Measurements from ENCODE around the gene CPA2.
"Not testable (repeated sequence)": the region's sequence is repeated elsewhere in the genome, so short reads cannot be mapped to it uniquely, and the experiment has no call there.

CPA2 gene

GRCh38 chr7:130319541-130319940 lies 52.9 kb downstream of the CPA2 start:
- no peak overlapping the region for H3K23ac ChIP-seq (ENCODE audit: low read depth, low read length, poor library complexity)
- no peak overlapping the region for H2BK120ac ChIP-seq (ENCODE audit: low read depth, low read length)
- H3K9me3 ChIP-seq (replicated peaks in 1 of 2; ENCODE audit: control insufficient read depth in 2 of 2, insufficient read depth in 1 of 2, low read depth in 1 of 2, low read length in 2 of 2), result no peaks in the 10 kb centered on the region
- H4K8ac ChIP-seq (ENCODE audit: low read depth, low read length), result no peak overlapping the region
- no peaks in the 10 kb centered on the region for H3K27me3 ChIP-seq (ENCODE audit: control insufficient read depth in 3 of 3, insufficient read depth in 3 of 3, low read depth in 1 of 3, low read length in 3 of 3)
- no peaks in the 10 kb centered on the region for H3K36me3 ChIP-seq (replicated peaks in 1 of 2; ENCODE audit: control insufficient read depth in 2 of 2, insufficient read depth in 2 of 2, low read length in 2 of 2)
- H2AFZ ChIP-seq (ENCODE audit: low read length), result no peak overlapping the region
- peaks cover 0 to 1% of the 10 kb centered on the region in 2 donors for H3K4me1 ChIP-seq (ENCODE audit: control insufficient read depth in 2 of 2, insufficient read depth in 1 of 2, low read depth in 1 of 2, low read length in 2 of 2)
- no peak overlapping the region for H3K4ac ChIP-seq (ENCODE audit: low read length)
- no peak overlapping the region for H3K18ac ChIP-seq (ENCODE audit: low read length)
- no peak overlapping the region for H4K91ac ChIP-seq (ENCODE audit: low read depth, low read length, poor library complexity)
- no peak overlapping the region for H2BK5ac ChIP-seq (ENCODE audit: low read length)
- no peak overlapping the region for H2BK15ac ChIP-seq (ENCODE audit: low read length)
- H3K4me3 ChIP-seq (ENCODE audit: low read length in 2 of 2), result no peak overlapping the region
- DNase-seq (ENCODE audit: low spot score), result no peak
- no peak overlapping the region for H3K27ac ChIP-seq (replicated peaks; ENCODE audit: low read length)
- H3K9ac ChIP-seq (ENCODE audit: low read depth, low read length, poor library complexity), result no peak overlapping the region
- H3K79me1 ChIP-seq (ENCODE audit: low read depth, low read length), result no peaks in the 10 kb centered on the region
- H2AK5ac ChIP-seq (ENCODE audit: low read depth, low read length), result no peak overlapping the region
- no peak overlapping the region for H3K14ac ChIP-seq (ENCODE audit: low read length)
- no CpG with 5 or more reads among the region's 1 CpG for WGBS, 2 donors (ENCODE audit: extremely low coverage in 2 of 2, insufficient read length in 2 of 2, insufficient replicate concordance in 1 of 2)
- no peak overlapping the region for H2BK12ac ChIP-seq (ENCODE audit: low read length)
- H3K4me2 ChIP-seq (ENCODE audit: insufficient read depth, low read length, poor library complexity, severe bottlenecking), result no peak overlapping the region

GRCh38 chr7:130321542-130322229 lies 55.0 kb downstream of the CPA2 start:
- WGBS, 2 donors (ENCODE audit: extremely low coverage in 2 of 2, insufficient read length in 2 of 2, insufficient replicate concordance in 1 of 2), result no CpG with 5 or more reads among the region's 3 CpGs
- H3K18ac ChIP-seq (ENCODE audit: low read length); H3K27me3 ChIP-seq (ENCODE audit: control insufficient read depth in 3 of 3, insufficient read depth in 3 of 3, low read depth in 1 of 3, low read length in 3 of 3); H2BK5ac ChIP-seq (ENCODE audit: low read length); H3K14ac ChIP-seq (ENCODE audit: low read length); H3K9me3 ChIP-seq (replicated peaks in 1 of 2; ENCODE audit: control insufficient read depth in 2 of 2, insufficient read depth in 1 of 2, low read depth in 1 of 2, low read length in 2 of 2); H3K23ac ChIP-seq (ENCODE audit: low read depth, low read length, poor library complexity); H3K4me1 ChIP-seq (ENCODE audit: control insufficient read depth in 2 of 2, insufficient read depth in 1 of 2, low read depth in 1 of 2, low read length in 2 of 2); H2AK5ac ChIP-seq (ENCODE audit: low read depth, low read length); H3K79me1 ChIP-seq (ENCODE audit: low read depth, low read length); H3K9ac ChIP-seq (ENCODE audit: low read depth, low read length, poor library complexity); H4K91ac ChIP-seq (ENCODE audit: low read depth, low read length, poor library complexity); H4K8ac ChIP-seq (ENCODE audit: low read depth, low read length); H3K4me2 ChIP-seq (ENCODE audit: insufficient read depth, low read length, poor library complexity, severe bottlenecking); H3K27ac ChIP-seq (replicated peaks; ENCODE audit: low read length); H3K4me3 ChIP-seq (ENCODE audit: low read length in 2 of 2); H3K36me3 ChIP-seq (replicated peaks in 1 of 2; ENCODE audit: control insufficient read depth in 2 of 2, insufficient read depth in 2 of 2, low read length in 2 of 2); H2BK12ac ChIP-seq (ENCODE audit: low read length); H2BK15ac ChIP-seq (ENCODE audit: low read length); DNase-seq (ENCODE audit: low spot score); H2AFZ ChIP-seq (ENCODE audit: low read length); H3K4ac ChIP-seq (ENCODE audit: low read length); H2BK120ac ChIP-seq (ENCODE audit: low read depth, low read length): not testable (repeated sequence)

DNA sequence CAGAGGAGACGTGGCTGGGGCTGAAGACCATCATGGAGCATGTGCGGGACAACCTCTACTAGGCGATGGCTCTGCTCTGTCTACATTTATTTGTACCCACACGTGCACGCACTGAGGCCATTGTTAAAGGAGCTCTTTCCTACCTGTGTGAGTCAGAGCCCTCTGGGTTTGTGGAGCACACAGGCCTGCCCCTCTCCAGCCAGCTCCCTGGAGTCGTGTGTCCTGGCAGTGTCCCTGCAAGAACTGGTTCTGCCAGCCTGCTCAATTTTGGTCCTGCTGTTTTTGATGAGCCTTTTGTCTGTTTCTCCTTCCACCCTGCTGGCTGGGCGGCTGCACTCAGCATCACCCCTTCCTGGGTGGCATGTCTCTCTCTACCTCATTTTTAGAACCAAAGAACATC lies 56.0 kb downstream of the CPA2 start:
- Histone ChIP-seq H3K4me3 (ENCODE audit: low read length in 2 of 2) (no peak overlapping the region), H4K91ac (ENCODE audit: low read depth, low read length, poor library complexity) (no peak overlapping the region), H2BK15ac (ENCODE audit: low read length) (no peak overlapping the region), H3K36me3 (replicated peaks in 1 of 2; ENCODE audit: control insufficient read depth in 2 of 2, insufficient read depth in 2 of 2, low read length in 2 of 2) (no peaks in the 10 kb centered on the region), H2BK120ac (ENCODE audit: low read depth, low read length) (no peak overlapping the region), H3K4ac (ENCODE audit: low read length) (no peak overlapping the region), H3K27me3 (ENCODE audit: control insufficient read depth in 3 of 3, insufficient read depth in 3 of 3, low read depth in 1 of 3, low read length in 3 of 3) (no peaks in the 10 kb centered on the region), H3K4me2 (ENCODE audit: insufficient read depth, low read length, poor library complexity, severe bottlenecking) (no peak overlapping the region), H3K27ac (replicated peaks; ENCODE audit: low read length) (no peak overlapping the region), H2AFZ (ENCODE audit: low read length) (no peak overlapping the region), H3K14ac (ENCODE audit: low read length) (no peak overlapping the region), H3K9ac (ENCODE audit: low read depth, low read length, poor library complexity) (no peak overlapping the region), H3K18ac (ENCODE audit: low read length) (peak overlapping the region; percentile 9), H3K9me3 (replicated peaks in 1 of 2; ENCODE audit: control insufficient read depth in 2 of 2, insufficient read depth in 1 of 2, low read depth in 1 of 2, low read length in 2 of 2) (no peaks in the 10 kb centered on the region), H3K79me1 (ENCODE audit: low read depth, low read length) (no peaks in the 10 kb centered on the region), H2BK5ac (ENCODE audit: low read length) (no peak overlapping the region), H2BK12ac (ENCODE audit: low read length) (no peak overlapping the region), H3K23ac (ENCODE audit: low read depth, low read length, poor library complexity) (no peak overlapping the region), H3K4me1 (ENCODE audit: control insufficient read depth in 2 of 2, insufficient read depth in 1 of 2, low read depth in 1 of 2, low read length in 2 of 2) (peaks cover 0 to 1% of the 10 kb centered on the region in 2 donors), H4K8ac (ENCODE audit: low read depth, low read length) (no peak overlapping the region), H2AK5ac (ENCODE audit: low read depth, low read length) (no peak overlapping the region)
- DNase-seq (ENCODE audit: low spot score), result no peak
- WGBS, 2 donors (ENCODE audit: extremely low coverage in 2 of 2, insufficient read length in 2 of 2, insufficient replicate concordance in 1 of 2), result no CpG with 5 or more reads among the region's 7 CpGs

DNA sequence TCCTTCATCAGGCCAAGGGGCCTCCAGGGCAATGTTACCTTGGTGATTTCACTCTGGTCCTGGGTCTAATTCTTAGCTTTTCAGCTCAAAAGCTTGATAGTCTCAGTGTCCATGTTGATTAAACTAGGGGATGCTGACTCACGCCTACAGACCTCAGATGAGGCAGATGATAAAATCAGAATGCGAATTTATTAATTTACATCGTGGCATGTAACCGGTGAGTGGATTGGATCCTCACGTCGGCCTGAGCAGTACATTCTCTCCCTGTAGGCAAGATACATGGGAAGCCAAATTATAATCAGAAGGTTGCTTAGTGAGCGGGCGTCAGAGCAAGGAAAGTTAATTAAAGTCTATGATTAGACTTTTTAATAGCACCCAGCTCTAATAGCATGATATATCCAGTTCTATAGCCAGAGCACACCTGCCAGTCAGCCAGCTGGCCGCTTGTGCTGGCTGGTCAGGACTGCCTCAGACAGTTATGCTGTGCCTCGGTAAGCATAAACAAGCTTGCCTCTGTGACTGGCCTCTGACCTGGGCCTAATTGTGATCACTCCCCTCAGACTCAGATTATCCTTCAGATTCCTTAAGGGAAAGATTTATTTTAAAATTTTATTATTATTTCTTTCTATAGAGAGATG lies 57.8 kb downstream of the CPA2 start:
- no peak overlapping the region for H3K27ac ChIP-seq (replicated peaks; ENCODE audit: low read length)
- no peaks in the 10 kb centered on the region for H3K36me3 ChIP-seq (replicated peaks in 1 of 2; ENCODE audit: control insufficient read depth in 2 of 2, insufficient read depth in 2 of 2, low read length in 2 of 2)
- H3K4ac ChIP-seq (ENCODE audit: low read length), result no peak overlapping the region
- no peak overlapping the region for H3K4me3 ChIP-seq (ENCODE audit: low read length in 2 of 2)
- H3K23ac ChIP-seq (ENCODE audit: low read depth, low read length, poor library complexity), result no peak overlapping the region
- no peaks in the 10 kb centered on the region for H3K79me1 ChIP-seq (ENCODE audit: low read depth, low read length)
- DNase-seq (ENCODE audit: low spot score), result no peak
- H4K91ac ChIP-seq (ENCODE audit: low read depth, low read length, poor library complexity), result no peak overlapping the region
- no peak overlapping the region for H3K9ac ChIP-seq (ENCODE audit: low read depth, low read length, poor library complexity)
- no peak overlapping the region for H4K8ac ChIP-seq (ENCODE audit: low read depth, low read length)
- no peak overlapping the region for H2AK5ac ChIP-seq (ENCODE audit: low read depth, low read length)
- no peaks in the 10 kb centered on the region for H3K9me3 ChIP-seq (replicated peaks in 1 of 2; ENCODE audit: control insufficient read depth in 2 of 2, insufficient read depth in 1 of 2, low read depth in 1 of 2, low read length in 2 of 2)
- no peaks in the 10 kb centered on the region for H3K27me3 ChIP-seq (ENCODE audit: control insufficient read depth in 3 of 3, insufficient read depth in 3 of 3, low read depth in 1 of 3, low read length in 3 of 3)
- H3K4me2 ChIP-seq (ENCODE audit: insufficient read depth, low read length, poor library complexity, severe bottlenecking), result no peak overlapping the region
- H2BK12ac ChIP-seq (ENCODE audit: low read length), result no peak overlapping the region
- H2AFZ ChIP-seq (ENCODE audit: low read length), result no peak overlapping the region
- no peak overlapping the region for H2BK120ac ChIP-seq (ENCODE audit: low read depth, low read length)
- H3K4me1 ChIP-seq (ENCODE audit: control insufficient read depth in 2 of 2, insufficient read depth in 1 of 2, low read depth in 1 of 2, low read length in 2 of 2), result peaks cover 0 to 1% of the 10 kb centered on the region in 2 donors
- H2BK5ac ChIP-seq (ENCODE audit: low read length), result no peak overlapping the region
- no peak overlapping the region for H2BK15ac ChIP-seq (ENCODE audit: low read length)
- H3K14ac ChIP-seq (ENCODE audit: low read length), result no peak overlapping the region
- no CpG with 5 or more reads among the region's 10 CpGs for WGBS, 2 donors (ENCODE audit: extremely low coverage in 2 of 2, insufficient read length in 2 of 2, insufficient replicate concordance in 1 of 2)
- no peak overlapping the region for H3K18ac ChIP-seq (ENCODE audit: low read length)
